Measurements from ENCODE around the gene TENT4A.

GRCh38 chr5:6682239-6682638 lies 31.0 kb upstream of the TENT4A start:
- TF ChIP-seq USF1 (CRISPR knock-in tag; IDR thresholded peaks at IDR 0.05) (no peak), NR1H2 (CRISPR knock-in tag; IDR thresholded peaks at IDR 0.05) (no peak)

Data from WTC11 (cell line).